MM.1S (cell line): ENCODE results near the gene KRTAP4-12.

Source experiments
- CTCF ChIP-seq: fragments of 300-600 bp; sonication (generic); IDR thresholded peaks from 2 replicates; pipeline ENCODE4 v1.5.1; 2016; ENCODE audit warnings: antibody characterized with exemption, low read length, mixed read lengths
- EZH2phosphoT487 ChIP-seq: fragments of 300-600 bp; sonication (generic); IDR thresholded peaks from 2 replicates; pipeline ENCODE4 v1.6.1; 2018; ENCODE audit warnings: antibody characterized with exemption, low read length

- TF ChIP-seq CTCF: no peak
- no peak for TF ChIP-seq EZH2phosphoT487
These were observed 2.2 kb downstream of the KRTAP4-12 start for GRCh38 chr17:41121742-41122141.
